IPS DF 6.9 (cell line): Measurements from ENCODE around the gene BMI1.

ENCODE experiments used
- DNase-seq: peaks from one replicate; pipeline ENCODE4 v3.0.0-alpha.2; 2013; ENCODE audit warnings: low read depth, low spot score
- H3K27ac ChIP-seq: one replicate; pipeline ENCODE4 v1.5.1; 2013; ENCODE audit warnings: low read length, control low read depth
- H3K27me3 ChIP-seq: 2 replicates; pipeline ENCODE4 v1.6.1; 2013; ENCODE audit warnings: mild to moderate bottlenecking, low read length; ENCODE audit not compliant: control insufficient read depth, insufficient read depth
- H3K36me3 ChIP-seq: 2 replicates; pipeline ENCODE4 v1.6.1; 2013; ENCODE audit warnings: low read length; ENCODE audit not compliant: control insufficient read depth, insufficient read depth
- H3K4me1 ChIP-seq: 2 replicates; pipeline ENCODE4 v1.6.1; 2013; ENCODE audit warnings: low read length; ENCODE audit not compliant: control insufficient read depth, insufficient read depth
- H3K4me3 ChIP-seq: 2 replicates; pipeline ENCODE4 v1.5.1; 2013; ENCODE audit warnings: mild to moderate bottlenecking, low read length
- H3K9me3 ChIP-seq: 2 replicates; pipeline ENCODE4 v1.6.1; 2013; ENCODE audit warnings: low read length, inconsistent platforms; ENCODE audit not compliant: control insufficient read depth, insufficient read depth
- WGBS: extraction: QIAGEN DNeasy Blood & Tissue Kit; methylation state at CpG from one replicate; pipeline ENCODE4 v1.1.7; 2013; ENCODE audit warnings: mixed read lengths, missing lambda C conversion rate; ENCODE audit not compliant: insufficient read length, insufficient coverage; 5-methylcytosine and 5-hydroxymethylcytosine counted together

Gene BMI1

DNA sequence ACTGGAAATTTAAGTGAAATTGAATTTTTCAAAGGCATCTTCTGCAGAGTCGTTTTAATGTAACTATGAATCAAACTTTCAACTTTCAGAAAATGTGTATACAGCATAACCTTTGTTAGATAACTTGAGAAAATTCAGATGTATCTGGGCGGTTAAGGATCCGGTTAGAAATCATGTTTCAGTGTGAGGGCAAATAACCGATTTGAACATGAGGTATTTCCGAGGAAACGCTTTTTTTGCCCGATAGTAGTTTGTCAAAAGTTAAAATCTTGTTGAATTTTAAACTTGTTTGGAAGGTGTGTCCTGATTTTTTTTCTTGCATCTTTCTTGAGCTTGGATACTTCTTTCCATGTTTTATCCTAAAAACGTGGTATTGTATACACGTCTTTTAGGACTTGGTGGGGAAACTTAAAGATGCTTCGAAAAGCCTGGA, 1.3 kb upstream of the BMI1 start:
- Histone ChIP-seq H3K4me1 (no peaks in the 10 kb centered on the region; the same call in 1 of the 2 replicates), H3K4me3 (no peak overlapping the region), H3K27me3 (peaks cover 34% of the 10 kb centered on the region), H3K27ac (no peak overlapping the region), H3K36me3 (no peaks in the 10 kb centered on the region), H3K9me3 (no peaks in the 10 kb centered on the region)
- WGBS = no CpG with 5 or more reads among the region's 10 CpGs
- no peak for DNase-seq

DNA sequence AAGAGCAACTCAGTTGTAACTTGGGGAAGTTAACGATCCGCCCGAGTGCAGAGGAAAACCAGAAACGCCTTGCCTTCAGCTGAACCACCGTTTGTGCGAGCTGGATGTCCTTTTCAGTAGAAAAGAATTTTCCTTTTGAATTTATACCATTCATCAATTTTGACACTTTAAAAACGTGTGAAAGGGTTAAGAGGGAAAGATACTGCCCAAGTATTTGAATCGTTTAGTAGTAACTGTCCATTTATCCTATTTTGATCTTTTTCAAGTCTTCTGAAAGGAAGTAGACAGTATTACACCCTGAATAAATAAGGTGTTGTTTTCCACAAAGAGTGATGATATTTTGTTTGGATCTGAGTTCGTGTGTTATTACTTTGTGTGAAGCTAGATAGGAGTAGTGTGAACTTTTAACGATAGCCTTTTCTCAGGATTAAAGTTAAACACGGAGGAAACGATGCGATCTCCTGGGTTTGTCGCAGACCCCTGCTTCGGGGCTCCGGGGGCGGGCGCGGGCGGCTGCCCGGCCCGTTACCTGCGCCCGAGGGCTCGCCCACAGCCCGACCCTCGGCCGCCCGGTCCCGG, 830 bp upstream of the BMI1 start:
- no peak overlapping the region for H3K27ac ChIP-seq
- no CpG with 5 or more reads among the region's 30 CpGs for WGBS
- peaks cover 36% of the 10 kb centered on the region for H3K27me3 ChIP-seq
- no peaks in the 10 kb centered on the region; the same call in 1 of the 2 replicates for H3K4me1 ChIP-seq
- peak overlapping the region; percentile 9; the same call in 1 of the 2 replicates for H3K4me3 ChIP-seq
- H3K36me3 ChIP-seq = no peaks in the 10 kb centered on the region
- DNase-seq = no peak
- H3K9me3 ChIP-seq = no peaks in the 10 kb centered on the region

DNA sequence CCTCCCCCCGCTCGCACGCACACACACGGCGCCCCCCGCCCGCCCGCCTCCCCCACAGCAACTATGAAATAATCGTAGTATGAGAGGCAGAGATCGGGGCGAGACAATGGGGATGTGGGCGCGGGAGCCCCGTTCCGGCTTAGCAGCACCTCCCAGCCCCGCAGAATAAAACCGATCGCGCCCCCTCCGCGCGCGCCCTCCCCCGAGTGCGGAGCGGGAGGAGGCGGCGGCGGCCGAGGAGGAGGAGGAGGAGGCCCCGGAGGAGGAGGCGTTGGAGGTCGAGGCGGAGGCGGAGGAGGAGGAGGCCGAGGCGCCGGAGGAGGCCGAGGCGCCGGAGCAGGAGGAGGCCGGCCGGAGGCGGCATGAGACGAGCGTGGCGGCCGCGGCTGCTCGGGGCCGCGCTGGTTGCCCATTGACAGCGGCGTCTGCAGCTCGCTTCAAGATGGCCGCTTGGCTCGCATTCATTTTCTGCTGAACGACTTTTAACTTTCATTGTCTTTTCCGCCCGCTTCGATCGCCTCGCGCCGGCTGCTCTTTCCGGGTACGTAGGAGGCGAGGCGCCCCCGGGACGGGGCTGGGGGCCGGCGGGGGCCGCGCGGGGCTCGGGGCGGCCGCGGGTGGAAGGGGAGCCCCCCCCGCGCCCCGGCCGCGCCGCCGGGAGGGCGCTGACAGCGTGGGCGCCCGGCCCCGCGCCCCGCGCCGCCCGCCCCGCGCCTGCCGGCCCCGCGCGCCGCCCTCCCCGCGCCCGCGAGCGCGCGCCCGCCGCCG, 441 bp downstream of the BMI1 start:
- Histone ChIP-seq H3K4me1 (no peaks in the 10 kb centered on the region; the same call in 1 of the 2 replicates), H3K27me3 (peaks cover 35% of the 10 kb centered on the region), H3K9me3 (no peaks in the 10 kb centered on the region), H3K27ac (no peak overlapping the region), H3K36me3 (no peaks in the 10 kb centered on the region), H3K4me3 (peak overlapping the region; percentile 59)
- WGBS = no CpG with 5 or more reads among the region's 114 CpGs
- no peak for DNase-seq

DNA sequence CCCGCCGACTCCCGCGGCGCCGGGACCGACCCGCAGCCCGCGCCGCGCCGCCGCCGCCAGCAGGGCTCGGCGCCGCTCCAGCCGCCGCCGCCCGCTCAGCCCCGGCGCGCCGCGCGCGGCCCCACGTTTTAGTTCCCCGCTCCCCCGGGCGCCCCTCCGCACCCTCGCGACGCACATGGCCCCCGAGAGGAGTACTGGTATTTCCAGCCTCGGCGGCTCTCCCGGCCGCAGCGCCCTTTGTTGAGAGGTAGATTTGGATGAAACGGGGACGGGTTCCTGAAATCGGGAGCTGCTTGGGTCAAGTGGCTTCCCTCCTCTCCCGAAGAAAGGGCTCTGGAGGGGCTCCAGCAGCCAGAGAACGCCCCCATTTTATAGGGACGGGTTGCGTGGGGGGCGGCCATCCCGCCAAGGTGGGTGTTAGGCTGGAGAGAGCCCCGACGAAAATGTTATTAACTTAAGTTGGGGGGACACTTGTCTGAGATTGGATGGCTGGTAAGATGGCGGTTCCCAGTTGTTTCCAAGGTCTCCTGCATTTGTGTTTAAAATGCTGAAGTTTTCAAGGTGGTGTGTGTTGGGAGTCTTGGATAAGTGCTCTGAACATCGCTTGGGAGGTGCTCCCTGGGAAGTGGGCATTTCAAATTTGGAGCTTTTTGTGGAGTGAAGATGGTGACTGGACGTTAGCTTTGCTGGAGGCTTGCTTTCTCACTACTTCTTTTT, 1.2 kb downstream of the BMI1 start:
- peaks cover 34% of the 10 kb centered on the region for H3K27me3 ChIP-seq
- H3K4me1 ChIP-seq = no peaks in the 10 kb centered on the region; the same call in 1 of the 2 replicates
- H3K36me3 ChIP-seq = no peaks in the 10 kb centered on the region
- H3K27ac ChIP-seq = no peak overlapping the region
- WGBS = no CpG with 5 or more reads among the region's 57 CpGs
- DNase-seq = no peak
- H3K4me3 ChIP-seq = peak overlapping the region; percentile 57; the same call in 1 of the 2 replicates
- H3K9me3 ChIP-seq = no peaks in the 10 kb centered on the region

DNA sequence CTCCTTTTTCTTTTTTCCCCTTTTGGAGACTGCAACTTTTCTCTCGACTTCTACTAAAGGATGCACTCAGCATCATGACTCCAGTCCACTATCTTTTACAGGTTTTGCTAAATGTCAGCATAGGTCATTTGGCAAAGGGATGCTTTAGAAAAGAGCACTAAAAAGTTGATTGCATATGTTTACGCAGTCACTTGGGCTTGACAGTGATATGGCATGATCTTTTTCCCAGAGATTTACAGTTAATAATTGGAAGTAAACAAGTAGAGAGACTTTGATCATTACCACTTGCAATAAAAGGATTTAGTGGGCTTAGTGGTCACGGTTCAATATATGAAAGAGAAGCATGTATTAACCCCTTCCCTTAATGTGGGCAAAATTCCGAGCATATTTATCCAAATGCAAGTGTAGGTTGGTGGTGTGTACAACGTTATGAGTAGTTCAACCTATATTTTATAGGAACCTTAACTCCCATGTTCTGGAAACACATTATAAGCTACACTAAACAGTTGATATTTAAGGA, 1.8 kb downstream of the BMI1 start:
- H3K4me1 ChIP-seq = no peaks in the 10 kb centered on the region; the same call in 1 of the 2 replicates
- H3K9me3 ChIP-seq = no peaks in the 10 kb centered on the region
- H3K36me3 ChIP-seq = no peaks in the 10 kb centered on the region
- no peak for DNase-seq
- H3K27me3 ChIP-seq = peaks cover 34% of the 10 kb centered on the region
- no peak overlapping the region for H3K4me3 ChIP-seq
- H3K27ac ChIP-seq = no peak overlapping the region
- WGBS = no CpG with 5 or more reads among the region's 5 CpGs

DNA sequence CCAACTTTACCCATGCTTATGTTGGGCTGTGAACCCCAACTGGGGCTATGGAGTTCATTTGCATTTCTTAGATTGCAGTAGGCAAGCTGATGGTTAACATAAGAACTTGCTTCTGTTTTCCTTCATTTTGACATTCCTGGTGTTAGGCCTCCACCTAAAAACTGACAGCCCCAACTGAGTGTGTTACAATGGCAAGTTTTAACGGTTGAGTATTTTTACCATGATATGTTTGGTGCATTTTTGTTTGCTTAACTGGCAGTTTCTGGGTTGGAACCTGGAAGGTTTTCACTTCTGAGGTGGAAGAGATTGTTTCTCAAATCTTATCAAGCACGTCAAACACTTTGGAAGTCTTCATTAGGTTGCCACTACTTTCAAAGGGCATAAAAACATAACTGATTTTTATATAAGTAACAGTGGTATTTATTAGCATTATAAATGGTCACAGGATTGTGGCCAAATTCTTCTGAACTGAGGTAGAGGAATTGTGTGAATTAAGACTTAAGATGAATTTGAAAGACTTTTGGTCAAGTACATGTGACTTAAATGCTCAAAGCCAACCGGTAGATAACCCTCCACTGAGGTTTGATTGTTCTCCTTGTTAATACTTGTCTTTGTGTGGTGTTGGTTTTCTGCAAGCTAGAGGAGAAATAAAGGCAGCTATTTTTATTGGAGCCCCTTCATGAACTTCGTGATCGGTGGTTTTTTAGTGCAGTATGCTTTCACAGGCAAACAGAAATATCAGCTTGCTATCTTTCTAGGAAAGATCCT, 2.8 kb downstream of the BMI1 start:
- no CpG with 5 or more reads among the region's 5 CpGs for WGBS
- no peak for DNase-seq
- H3K4me3 ChIP-seq = no peak overlapping the region
- no peaks in the 10 kb centered on the region for H3K36me3 ChIP-seq
- H3K9me3 ChIP-seq = no peaks in the 10 kb centered on the region
- H3K27ac ChIP-seq = no peak overlapping the region
- peaks cover 34% of the 10 kb centered on the region for H3K27me3 ChIP-seq
- no peaks in the 10 kb centered on the region; the same call in 1 of the 2 replicates for H3K4me1 ChIP-seq

DNA sequence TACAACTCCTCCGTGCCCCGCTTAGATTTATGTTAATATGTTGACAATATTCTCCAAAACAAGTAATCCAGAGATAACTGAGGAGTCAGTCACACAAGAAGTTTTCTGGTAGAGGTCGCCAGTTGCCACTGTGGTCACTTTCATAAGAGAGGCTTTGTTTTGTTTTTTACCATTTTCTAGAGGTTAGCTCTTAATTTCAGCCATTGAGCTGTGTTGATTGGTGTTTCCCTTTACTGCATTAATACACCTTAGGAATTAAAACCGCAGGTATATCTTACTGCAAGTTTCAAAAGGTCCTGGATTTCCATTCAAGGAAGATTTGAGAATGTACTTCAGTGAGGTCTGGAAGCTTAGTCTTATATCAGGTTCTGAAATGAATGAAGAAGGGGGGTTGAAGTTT, 3.5 kb downstream of the BMI1 start:
- no peak for DNase-seq
- Histone ChIP-seq H3K9me3 (no peaks in the 10 kb centered on the region), H3K4me3 (no peak overlapping the region), H3K27me3 (peaks cover 36% of the 10 kb centered on the region), H3K36me3 (no peaks in the 10 kb centered on the region), H3K4me1 (no peaks in the 10 kb centered on the region; the same call in 1 of the 2 replicates), H3K27ac (no peak overlapping the region)
- WGBS = no CpG with 5 or more reads among the region's 4 CpGs

DNA sequence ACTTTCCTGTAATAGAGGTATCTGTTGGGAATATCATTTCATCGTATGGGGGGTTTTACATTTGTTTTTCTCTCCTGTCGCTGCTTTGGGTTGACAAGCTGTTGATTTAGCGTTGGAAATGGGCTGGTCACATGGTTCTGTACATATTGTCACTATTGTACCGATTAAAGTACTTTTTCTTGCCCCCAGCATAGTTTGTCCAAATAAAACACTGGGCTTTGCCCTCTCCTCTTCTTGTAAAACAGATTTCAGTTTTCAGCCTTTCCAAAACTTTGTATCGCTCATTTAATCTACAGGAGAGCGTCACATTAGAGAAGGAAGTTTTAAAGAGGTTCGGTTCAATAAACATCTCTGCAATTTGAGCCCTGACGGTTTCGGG, 4.0 kb downstream of the BMI1 start:
- no CpG with 5 or more reads among the region's 9 CpGs for WGBS
- Histone ChIP-seq H3K27ac (no peak overlapping the region), H3K36me3 (no peaks in the 10 kb centered on the region), H3K4me3 (no peak overlapping the region; the same call in 1 of the 2 replicates), H3K4me1 (no peaks in the 10 kb centered on the region; the same call in 1 of the 2 replicates), H3K9me3 (no peaks in the 10 kb centered on the region), H3K27me3 (peaks cover 32% of the 10 kb centered on the region)
- DNase-seq = no peak

DNA sequence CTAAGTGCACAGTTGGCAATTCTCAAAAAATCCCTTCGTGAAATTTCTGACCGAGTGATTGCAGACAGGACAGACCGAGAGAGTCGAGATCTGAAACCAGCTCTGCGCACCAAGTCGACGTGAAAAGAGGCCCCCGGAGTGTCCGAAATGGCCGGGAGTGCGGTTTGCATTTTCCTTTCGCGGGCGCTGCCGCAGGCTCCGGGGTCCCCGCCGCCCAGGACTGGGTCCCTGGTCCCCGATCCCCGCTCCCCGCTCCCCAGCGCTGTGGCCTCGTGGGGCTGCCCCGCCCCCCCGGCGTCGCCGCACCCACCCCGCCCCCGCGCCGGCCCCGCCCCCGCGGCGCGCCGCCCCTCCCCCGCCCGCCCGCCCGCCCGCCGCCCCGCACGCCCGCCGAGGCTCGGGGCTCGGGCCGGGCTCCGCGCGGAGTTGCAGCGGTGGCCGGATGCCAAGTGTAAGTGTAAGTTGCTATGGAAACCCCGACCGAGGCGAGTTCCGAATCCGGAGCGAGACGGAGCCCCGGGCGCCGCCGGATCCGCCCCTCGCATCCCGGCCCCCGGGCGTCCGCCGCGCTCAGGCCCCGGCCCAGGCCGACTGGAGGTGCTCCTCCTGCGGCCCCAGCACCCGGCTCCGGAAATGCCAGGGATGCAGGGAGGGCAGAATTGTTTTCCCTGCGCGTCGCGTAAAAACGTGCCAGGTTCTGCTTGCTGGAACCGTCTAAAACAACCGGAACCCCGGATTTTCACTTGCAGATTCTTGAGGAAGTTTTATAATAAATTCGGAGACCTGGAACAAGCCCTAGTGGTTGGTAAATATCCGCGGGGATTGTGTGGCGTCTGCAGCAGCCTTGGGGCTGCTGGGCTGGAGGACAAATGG, 4.6 kb downstream of the BMI1 start:
- Histone ChIP-seq H3K27ac (no peak overlapping the region), H3K4me3 (peak overlapping the region; percentile 30; the same call in 1 of the 2 replicates), H3K9me3 (no peaks in the 10 kb centered on the region), H3K4me1 (no peaks in the 10 kb centered on the region; the same call in 1 of the 2 replicates), H3K27me3 (peaks cover 29% of the 10 kb centered on the region), H3K36me3 (no peaks in the 10 kb centered on the region)
- no peak for DNase-seq
- WGBS = no CpG with 5 or more reads among the region's 92 CpGs
